Left colon (tissue), 2 donors: ENCODE data around the gene FOXN3. TPM values are rescaled to one million over a fixed set of nuclear protein-coding genes. Genes with fewer than 3 reads are reported as not detected.

ENCODE experiments used
- ATAC-seq: fragments of 200-7000 bp; cut with Tn5 transposase; one replicate; pipeline ENCODE4 v1.9.1; 2020; ENCODE audit warnings: mild to moderate bottlenecking, moderate library complexity
- DNase-seq, 2 donors: peaks; one replicate each; pipeline ENCODE4 v3.0.0-alpha.2; 2020
- intact Hi-C, 2 donors: fragments of 100-400 bp; cut with DNase I in 1 of 2; cut with micrococcal nuclease in 1 of 2; formaldehyde crosslinking; loops; one replicate each; pipeline versions ENCODE4 v1.11.2 to v1.14.0; 2022; cut with DNase I, micrococcal nuclease
- total RNA-seq, 2 donors: library from RNA; stranded (reverse); fragmentation: NEBNext Ultra II Directional; extraction: Animal tissue kit (Norgen Biotek cat#: 25700); gene quantifications; one replicate each; pipeline ENCODE4 v1.2.1, GENCODE V29; 2021
- donor health status: DM: no; HTN: no; CAD: no.
- donor health status: DM: yes; HTN: yes; CAD: no.

FOXN3 gene
- total RNA-seq, 2 donors from 2014 or later: 77.0 to 78.3 TPM

- no peak for ATAC-seq
- no peak for DNase-seq
- intact Hi-C loops: no loop called here
These were observed 44.5 kb downstream of the FOXN3 start for GRCh38 chr14:89372512-89372883.

DNA sequence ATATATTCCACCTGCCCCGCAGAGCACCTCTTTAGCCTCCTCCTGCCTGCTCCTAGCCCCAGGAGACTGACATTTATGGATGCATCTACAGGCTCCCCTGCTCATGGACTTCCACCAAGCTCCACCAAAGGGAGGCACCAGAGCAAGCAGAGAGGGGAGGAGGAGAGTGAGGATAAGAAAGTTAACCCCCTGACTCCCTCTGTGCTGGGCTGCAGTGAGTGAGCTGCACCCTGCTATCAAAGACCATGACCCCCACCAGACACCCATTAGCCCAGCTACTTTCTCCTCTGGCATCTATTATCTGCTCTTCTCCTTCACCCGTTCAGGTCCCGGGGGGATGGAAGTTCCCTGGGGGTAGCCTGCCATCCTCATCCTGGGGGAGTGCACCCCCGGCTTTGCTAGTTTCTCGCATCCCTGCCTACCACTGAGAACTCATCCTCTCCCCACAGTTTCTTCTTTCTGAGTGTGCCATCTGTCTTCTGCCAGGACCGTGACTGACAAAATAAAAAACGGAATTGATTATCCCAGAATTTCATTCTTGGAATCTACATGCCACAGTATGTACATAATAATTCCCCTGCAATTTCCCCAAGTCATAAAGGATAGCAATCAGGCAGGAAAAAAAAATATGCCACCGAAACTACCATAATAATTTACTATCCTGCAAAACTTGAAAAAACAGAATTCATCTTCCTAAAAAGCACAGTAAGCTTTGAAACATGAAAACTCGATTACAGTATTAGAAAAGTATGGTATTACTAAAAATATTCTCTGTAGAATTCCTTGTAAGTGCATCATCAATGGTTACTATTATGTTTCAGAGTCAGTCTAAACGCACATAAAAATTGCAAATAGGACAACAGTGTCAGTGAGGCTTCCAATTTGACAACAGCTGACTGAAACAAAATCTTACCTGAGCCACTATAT is 45.2 kb downstream of the FOXN3 start:
- ATAC-seq (no peak), DNase-seq (no peak)
- intact Hi-C loops: no loop called here

- no peak for DNase-seq
- intact Hi-C loops: no loop called here
These were observed 46.3 kb downstream of the FOXN3 start for GRCh38 chr14:89370781-89371180.

DNA sequence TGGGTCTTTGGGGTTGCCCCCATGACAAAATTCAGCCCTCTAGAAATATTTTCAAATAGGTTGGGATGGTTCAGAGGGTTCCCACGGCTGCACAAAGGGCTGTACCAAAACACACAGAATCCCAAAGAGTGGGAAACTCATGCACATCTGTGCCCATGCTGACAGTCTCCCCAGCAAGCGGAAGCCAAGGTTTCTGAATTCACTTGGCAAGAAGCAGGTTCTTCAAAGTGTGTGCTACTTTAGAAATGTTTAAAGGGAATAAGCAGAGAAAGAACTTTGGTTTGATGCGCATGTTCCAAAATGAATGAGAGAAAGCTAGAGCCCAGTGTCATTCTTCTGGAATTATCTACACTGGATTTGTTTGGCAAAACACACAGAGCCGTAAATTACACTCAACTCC is 46.7 kb downstream of the FOXN3 start:
- ATAC-seq (no peak), DNase-seq (no peak)
- intact Hi-C loops: no loop called here

More at GRCh38 chr14:89370781-89371180, 46.3 kb downstream of the FOXN3 start:
- no peak for ATAC-seq

DNA sequence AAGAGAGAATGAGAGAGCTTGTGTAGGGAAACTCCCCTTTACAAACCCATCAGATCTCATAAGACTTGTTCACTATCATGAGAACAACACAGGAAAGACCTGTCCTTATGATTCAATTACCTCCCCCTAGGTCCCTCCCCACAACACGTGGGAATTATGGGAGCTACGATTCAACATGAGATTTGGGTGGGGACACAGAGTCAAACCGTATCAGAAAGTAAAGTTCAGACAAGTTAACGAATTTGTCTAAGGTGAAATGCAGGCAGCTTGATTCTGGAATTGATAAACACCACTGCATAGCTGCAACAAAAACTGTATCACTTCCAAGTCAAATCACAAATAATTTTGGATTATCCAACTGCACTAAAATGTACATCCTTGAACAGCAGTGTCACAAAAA is 47.4 kb downstream of the FOXN3 start:
- no peak for DNase-seq
- intact Hi-C loops: no loop called here
- ATAC-seq: no peak

DNA sequence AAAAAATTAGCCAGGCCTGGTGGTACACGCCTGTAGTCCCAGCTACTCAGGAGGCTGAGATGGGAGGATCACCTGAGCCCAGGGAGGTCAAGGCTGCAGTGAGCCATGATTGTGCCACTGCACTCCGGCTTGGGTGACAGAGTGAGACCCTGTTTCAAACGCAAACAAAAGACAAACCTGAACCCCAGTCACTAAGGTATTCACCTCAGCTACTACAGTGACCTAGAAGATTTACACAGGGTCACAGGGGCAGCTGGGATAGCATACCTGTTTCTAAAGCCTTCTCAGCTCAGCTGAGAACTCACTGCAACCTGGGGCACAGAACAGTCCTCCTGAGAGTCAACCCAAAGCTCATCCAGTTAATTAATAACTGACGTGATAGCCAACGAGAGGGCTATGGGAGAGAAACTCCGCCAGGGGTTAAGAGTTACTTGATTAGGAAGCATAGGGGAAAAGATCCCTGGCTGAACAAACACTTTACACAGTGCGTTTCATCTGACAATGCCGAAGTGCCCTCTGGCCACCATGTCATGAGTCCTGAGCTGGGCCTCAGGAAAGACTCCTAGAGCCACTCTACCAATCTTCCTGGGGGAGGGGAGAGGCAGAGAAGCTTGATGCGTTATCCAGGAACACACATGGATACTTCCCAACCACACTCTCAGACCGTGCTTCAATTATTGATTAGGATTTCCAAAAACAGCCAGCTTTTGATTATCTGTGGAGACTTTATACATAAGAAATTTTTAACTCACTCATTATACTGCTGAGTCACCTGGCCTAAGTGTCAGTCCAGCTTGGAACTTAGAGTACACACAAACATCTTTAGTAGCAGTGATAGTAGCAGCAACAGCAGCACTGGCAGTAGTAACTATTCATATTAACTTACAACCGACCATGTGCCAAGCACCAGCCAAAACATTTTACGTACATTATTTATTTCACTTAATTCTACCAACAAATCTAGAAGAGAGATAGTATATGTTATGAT is 48.2 kb downstream of the FOXN3 start:
- no peak for ATAC-seq
- intact Hi-C loops: no loop called here
- no peak for DNase-seq

GRCh38 chr14:89367779-89368120 is 49.3 kb downstream of the FOXN3 start:
- DNase-seq (no peak), ATAC-seq (peak; percentile 2)
- intact Hi-C loops: no loop called here

DNA sequence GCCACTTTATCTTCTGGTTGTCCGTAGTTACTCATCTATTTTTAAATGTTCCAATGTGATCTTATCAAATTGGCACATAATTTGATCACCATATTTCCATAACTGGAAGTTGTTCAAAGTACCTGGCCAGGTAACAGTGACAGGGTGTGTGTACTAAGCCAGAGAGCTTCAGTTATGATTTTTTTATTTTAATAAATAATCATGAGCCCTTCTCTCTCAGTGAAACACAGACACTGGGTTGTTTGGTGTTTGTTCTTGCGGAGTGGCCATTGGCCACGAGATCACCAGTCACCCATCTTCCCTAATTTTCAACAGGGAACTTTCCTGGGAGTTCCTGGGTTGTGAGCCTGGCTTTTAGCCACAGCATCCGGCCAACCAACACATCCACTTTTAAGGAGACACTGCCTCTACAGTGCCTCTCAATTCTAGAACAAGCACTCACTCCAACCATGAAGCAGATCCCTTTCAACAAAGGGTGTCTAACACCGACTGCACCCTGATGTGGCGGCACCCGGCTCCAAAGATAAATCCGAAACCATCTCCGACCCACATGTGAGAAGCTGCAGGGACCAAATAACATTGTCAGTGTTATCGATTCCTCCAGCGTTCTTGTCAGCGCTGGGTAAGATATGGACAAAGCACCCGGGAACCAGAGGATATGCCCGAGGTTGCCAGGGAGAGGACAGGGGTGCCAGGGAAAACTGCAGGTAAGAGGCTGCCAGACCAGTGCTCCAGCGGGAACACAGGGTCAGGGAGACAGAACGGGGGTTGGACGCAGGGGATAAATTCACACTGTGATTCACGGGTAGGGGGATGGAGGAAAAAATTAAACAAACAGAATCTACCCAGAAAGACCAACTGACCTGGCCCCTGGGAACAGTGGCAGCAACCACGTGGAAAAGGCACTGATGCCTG is 49.9 kb downstream of the FOXN3 start:
- ATAC-seq (peak; percentile 16), DNase-seq (peak; percentile 17 to 34)
- intact Hi-C loops: no loop called here

DNA sequence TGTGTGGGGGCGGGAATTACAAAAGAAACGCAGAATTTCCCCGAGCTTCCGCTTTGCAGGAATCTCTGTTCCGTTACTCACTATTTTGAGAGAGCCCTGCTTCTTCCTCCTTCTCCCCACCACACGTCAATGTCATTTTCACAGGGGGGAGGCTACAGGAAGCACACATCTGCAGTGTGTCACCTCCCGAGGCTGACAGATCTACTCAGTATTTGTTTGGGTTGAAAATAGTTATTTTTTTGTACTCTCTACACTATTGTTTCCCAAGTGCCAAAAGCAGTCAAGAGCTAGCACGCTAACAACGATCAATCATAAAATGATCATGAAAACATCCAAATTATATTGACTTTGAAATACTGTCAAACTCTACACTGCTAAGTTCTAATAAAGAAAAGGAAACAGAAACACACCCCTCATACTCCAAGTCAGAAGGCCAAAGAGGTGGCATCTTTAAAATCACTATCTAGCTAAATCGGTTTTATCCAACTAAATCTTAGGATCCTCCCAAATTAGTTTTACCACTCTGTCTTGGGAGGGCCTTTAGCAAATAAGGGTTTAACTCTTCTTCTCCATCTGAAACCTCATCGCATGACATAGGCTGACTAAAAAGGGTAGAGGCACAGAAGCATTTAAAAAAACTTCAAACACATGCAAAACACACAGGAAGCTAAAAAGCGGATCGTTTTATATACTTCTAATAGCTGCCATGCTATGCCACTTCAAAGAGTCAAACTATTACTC is 51.8 kb downstream of the FOXN3 start:
- intact Hi-C loops: no loop called here
- ATAC-seq (no peak), DNase-seq (peak; percentile 14 to 50)

- DNase-seq (no peak), ATAC-seq (no peak)
- intact Hi-C loops: no loop called here
These were observed 52.7 kb downstream of the FOXN3 start for GRCh38 chr14:89364316-89364715.

GRCh38 chr14:89360277-89360676 is 56.8 kb downstream of the FOXN3 start:
- DNase-seq: no peak
- ATAC-seq: no peak
- intact Hi-C loops: no loop called here

- no peak for ATAC-seq
- intact Hi-C loops: no loop called here
- no peak for DNase-seq
These were observed 57.4 kb downstream of the FOXN3 start for GRCh38 chr14:89359477-89360222.

DNA sequence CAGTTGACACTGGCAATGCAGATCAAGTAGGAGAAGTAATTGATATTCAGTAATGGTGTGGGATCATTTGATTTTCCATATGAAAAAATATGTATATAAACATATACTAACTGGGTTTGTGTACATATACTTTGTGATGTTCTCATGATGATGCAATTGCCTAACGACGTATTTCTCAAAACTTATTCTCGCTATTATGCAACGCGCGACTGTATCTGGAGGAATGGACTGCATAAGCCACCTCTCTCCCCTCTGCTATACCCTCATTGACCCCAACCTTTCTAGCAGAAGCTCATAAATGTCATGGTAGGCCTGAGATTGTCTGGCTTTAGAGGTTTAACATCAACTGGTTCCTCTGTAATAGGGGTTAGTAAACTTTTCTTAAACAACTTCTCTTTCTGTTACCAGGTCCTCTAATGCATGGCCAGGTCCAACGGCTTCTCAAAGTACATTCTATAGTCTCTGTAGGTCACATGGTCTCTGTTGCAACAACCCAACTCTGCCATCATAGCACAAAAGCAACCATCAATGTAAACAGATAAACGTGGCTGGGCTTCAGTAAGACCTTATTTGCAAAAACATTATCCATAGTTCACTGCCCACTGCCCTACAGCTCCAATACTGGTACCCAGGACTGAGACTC is 59.3 kb downstream of the FOXN3 start:
- DNase-seq (no peak), ATAC-seq (no peak)
- intact Hi-C loops: no loop called here

DNA sequence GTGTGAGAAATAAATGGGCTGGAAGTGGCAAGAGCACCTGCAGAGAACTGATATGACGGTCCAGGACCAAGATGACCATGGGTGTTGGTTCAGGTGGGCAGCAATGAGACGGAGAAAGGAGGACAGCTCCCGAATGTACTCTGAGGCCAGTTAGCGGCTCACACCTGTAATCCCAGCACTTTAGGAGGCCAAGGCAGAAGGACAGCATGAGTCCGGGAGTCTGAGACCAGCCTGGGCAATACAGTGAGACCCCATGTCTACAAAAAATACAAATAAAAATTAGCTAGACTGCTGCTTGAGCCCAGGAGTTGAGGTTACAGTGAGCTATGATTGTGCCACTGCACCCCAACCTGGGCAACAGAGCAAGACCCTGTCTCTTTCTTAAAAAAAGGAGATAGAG is 60.1 kb downstream of the FOXN3 start:
- no peak for DNase-seq
- intact Hi-C loops: no loop called here
- ATAC-seq: no peak

- no peak for ATAC-seq
- intact Hi-C loops: no loop called here
- DNase-seq: no peak
These were observed 60.5 kb downstream of the FOXN3 start for GRCh38 chr14:89356496-89356895.

DNA sequence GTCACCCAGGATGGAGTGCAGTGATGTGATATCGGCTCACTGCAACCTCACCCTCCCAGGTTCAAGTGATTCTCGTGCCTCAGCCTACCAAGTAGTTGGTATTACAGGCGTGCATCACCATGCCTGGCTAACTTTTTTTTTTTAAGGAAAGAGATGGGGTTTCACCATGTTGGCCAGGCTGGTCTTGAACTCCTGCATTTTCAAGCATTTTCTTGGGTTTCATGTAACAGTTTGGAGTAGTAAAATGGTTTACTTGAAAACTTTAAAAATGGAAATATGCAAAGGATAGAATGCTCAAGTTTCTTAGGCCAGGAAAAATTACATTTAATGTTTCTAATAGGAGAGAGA is 63.3 kb downstream of the FOXN3 start:
- DNase-seq (no peak), ATAC-seq (no peak)
- intact Hi-C loops: no loop called here
